Measurements from ENCODE around the gene SARM1. TPM values are rescaled to one million over a fixed set of nuclear protein-coding genes. Genes with fewer than 3 reads are reported as not detected.

SARM1 gene
- total and polyA plus RNA-seq, 2 of the 8 experiments (the other 6 are each of a cell fraction or from before 2014, with no cell fraction given), result 5.8 to 9.2 TPM

DNA sequence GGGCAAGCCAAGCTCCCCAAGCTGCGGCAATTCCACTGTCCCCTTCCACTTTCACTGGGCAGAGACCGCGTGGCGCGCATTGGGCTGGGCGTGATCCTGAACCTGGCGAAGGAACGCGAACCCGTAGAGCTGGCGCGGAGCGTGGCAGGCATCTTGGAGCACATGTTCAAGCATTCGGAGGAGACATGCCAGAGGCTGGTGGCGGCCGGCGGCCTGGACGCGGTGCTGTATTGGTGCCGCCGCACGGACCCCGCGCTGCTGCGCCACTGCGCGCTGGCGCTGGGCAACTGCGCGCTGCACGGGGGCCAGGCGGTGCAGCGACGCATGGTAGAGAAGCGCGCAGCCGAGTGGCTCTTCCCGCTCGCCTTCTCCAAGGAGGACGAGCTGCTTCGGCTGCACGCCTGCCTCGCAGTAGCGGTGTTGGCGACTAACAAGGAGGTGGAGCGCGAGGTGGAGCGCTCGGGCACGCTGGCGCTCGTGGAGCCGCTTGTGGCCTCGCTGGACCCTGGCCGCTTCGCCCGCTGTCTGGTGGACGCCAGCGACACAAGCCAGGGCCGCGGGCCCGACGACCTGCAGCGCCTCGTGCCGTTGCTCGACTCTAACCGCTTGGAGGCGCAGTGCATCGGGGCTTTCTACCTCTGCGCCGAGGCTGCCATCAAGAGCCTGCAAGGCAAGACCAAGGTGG lies 9.8 kb downstream of the SARM1 start:
- Histone ChIP-seq H4K5ac (ENCODE audit: insufficient read length, low read depth, low read length) (no peak overlapping the region), H2BK5ac (ENCODE audit: low read depth, low read length) (no peak overlapping the region), H4K20me1 (replicated peaks in 1 of 2; ENCODE audit: control insufficient read depth in 1 of 2, insufficient read depth in 2 of 2, low read length in 2 of 2) (peaks cover 2 to 9% of the 10 kb centered on the region in 2 experiments), H4K8ac (ENCODE audit: extremely low read depth, insufficient read depth, low read length) (peak overlapping the region; percentile 63), H3K79me1 (ENCODE audit: low read depth, low read length) (no peaks in the 10 kb centered on the region; the same call in 1 of the 2 replicates), H3K23ac (ENCODE audit: insufficient read length) (no peak overlapping the region), H3K36me3 (ENCODE audit: control insufficient read depth in 2 of 4, insufficient read depth in 4 of 4, low read length in 3 of 4) (no peaks in the 10 kb centered on the region), H3K27me3 (replicated peaks in 1 of 4; ENCODE audit: control insufficient read depth in 3 of 4, extremely low read depth in 1 of 4, insufficient read depth in 3 of 4, low read length in 3 of 4) (peaks cover 38 to 67% (median 57%) of the 10 kb centered on the region in 4 experiments), H3K9ac (replicated peaks in 1 of 4; ENCODE audit: extremely low read depth in 1 of 4, low read depth in 3 of 4, low read length in 3 of 4) (no peak overlapping the region), H3K18ac (ENCODE audit: extremely low read depth, low read length) (peak overlapping the region; percentile 85; the same call in 1 of the 2 replicates), H2AK5ac (ENCODE audit: low read depth, low read length) (no peak overlapping the region), H2AFZ (ENCODE audit: low read length) (peak overlapping the region; percentile 89; the same call in 1 of the 2 replicates), H3K14ac (ENCODE audit: insufficient read length) (no peak overlapping the region), H4K91ac (replicated peaks; ENCODE audit: insufficient read length, low read length) (no peak overlapping the region), H2BK12ac (ENCODE audit: low read depth, low read length) (peak overlapping the region; percentile 97; the same call in 1 of the 2 replicates), H3K56ac (replicated peaks; ENCODE audit: insufficient read length, low read depth, low read length) (no peak overlapping the region), H3K27ac (ENCODE audit: low read depth, low read length) (no peak overlapping the region), H2BK120ac (replicated peaks; ENCODE audit: low read depth, low read length) (peak overlapping the region; percentile 38), H3K79me2 (ENCODE audit: control insufficient read depth in 1 of 2, insufficient read depth in 2 of 2, low read length in 2 of 2) (no peaks in the 10 kb centered on the region), H3K23me2 (ENCODE audit: low read depth, low read length) (peaks cover 14% of the 10 kb centered on the region), H3K4me1 (replicated peaks in 1 of 4; ENCODE audit: control insufficient read depth in 3 of 4, insufficient read depth in 4 of 4, low read length in 3 of 4) (peaks cover 0 to 13% (median 6%) of the 10 kb centered on the region in 4 experiments; a peak in 4 of 7 replicates), H3K4me2 (ENCODE audit: insufficient read depth in 1 of 2, low read depth in 2 of 2, low read length in 2 of 2) (peak overlapping the region; percentile 33 to 76), H3K4me3 (ENCODE audit: extremely low read depth in 1 of 4, insufficient read depth in 2 of 4, low read depth in 3 of 4, low read length in 4 of 4) (peak overlapping the region in 2 of 4 experiments; percentile 21 to 50; a peak in 3 of 8 replicates), H2BK15ac (ENCODE audit: low read length) (peak overlapping the region; percentile 92; the same call in 1 of the 2 replicates), H3K9me3 (ENCODE audit: insufficient read depth in 2 of 2, low read depth in 1 of 2, low read length in 1 of 2) (no peaks in the 10 kb centered on the region), H2BK20ac (ENCODE audit: low read length) (no peak overlapping the region), H3K4ac (replicated peaks; ENCODE audit: insufficient read length, low read depth, low read length) (no peak overlapping the region)
- DNase-seq (ENCODE audit: low read depth in 1 of 2, low spot score in 2 of 2) (peak; percentile 62 to 91), FAIRE-seq (no peak)
- POLR2A ChIA-PET (ENCODE audit: partially characterized antibody), result interaction anchor here (1.3 to 12.7 kb wide), 5 partner anchors 9 to 24 kb away, joined by 4 to 135 read pairs (median 5); partner anchors contain the start of genes POLDIP2, SARM1, SLC46A1 and VTN
- CTCF ChIA-PET (ENCODE audit: partially characterized antibody), result interaction anchor here (1.0 to 14.7 kb wide), 14 partner anchors 9 to 168 kb away, joined by 3 to 142 read pairs (median 4); partner anchors contain the start of genes SARM1 and VTN
- WGBS, 2 experiments (ENCODE audit: extremely low coverage in 1 of 2, insufficient coverage in 1 of 2, insufficient read length in 1 of 2, insufficient replicate concordance in 2 of 2, low coverage in 1 of 2, low lambda C conversion rate in 2 of 2, missing lambda C conversion rate in 1 of 2), result 24% methylated on average over 56 of the region's 72 CpGs; no CpG with 5 or more reads in 1 of the 2 experiments
- no peak for TF ChIP-seq NRF1 (IDR thresholded peaks at IDR 0.05; ENCODE audit: low read depth, low read length)
- TF ChIP-seq TBP (IDR thresholded peaks at IDR 0.05; ENCODE audit: low read depth, low read length), result peak; percentile 21; the same call in 1 of the 2 replicates
- peak; percentile 59; the same call in 1 of the 2 replicates for TF ChIP-seq SUZ12 (IDR thresholded peaks at IDR 0.05; ENCODE audit: low read length)
- TF ChIP-seq EP300 (IDR thresholded peaks at IDR 0.05; ENCODE audit: borderline replicate concordance in 1 of 2, low read depth in 2 of 2, low read length in 2 of 2), result peak in 1 of 2 experiments; percentile 19; a peak in 1 of 3 replicates
- TF ChIP-seq ASH2L (IDR thresholded peaks at IDR 0.05; ENCODE audit: low read length), result peak; percentile 58
- no peak for TF ChIP-seq FOSL1 (IDR thresholded peaks at IDR 0.05; ENCODE audit: insufficient read depth, low read depth, low read length)
- 0 out of 2 replicates have a peak, but pooled peaks have one; percentile 20 for TF ChIP-seq CHD2 (IDR thresholded peaks at IDR 0.05; ENCODE audit: low read length)
- TF ChIP-seq, protein P1, sequence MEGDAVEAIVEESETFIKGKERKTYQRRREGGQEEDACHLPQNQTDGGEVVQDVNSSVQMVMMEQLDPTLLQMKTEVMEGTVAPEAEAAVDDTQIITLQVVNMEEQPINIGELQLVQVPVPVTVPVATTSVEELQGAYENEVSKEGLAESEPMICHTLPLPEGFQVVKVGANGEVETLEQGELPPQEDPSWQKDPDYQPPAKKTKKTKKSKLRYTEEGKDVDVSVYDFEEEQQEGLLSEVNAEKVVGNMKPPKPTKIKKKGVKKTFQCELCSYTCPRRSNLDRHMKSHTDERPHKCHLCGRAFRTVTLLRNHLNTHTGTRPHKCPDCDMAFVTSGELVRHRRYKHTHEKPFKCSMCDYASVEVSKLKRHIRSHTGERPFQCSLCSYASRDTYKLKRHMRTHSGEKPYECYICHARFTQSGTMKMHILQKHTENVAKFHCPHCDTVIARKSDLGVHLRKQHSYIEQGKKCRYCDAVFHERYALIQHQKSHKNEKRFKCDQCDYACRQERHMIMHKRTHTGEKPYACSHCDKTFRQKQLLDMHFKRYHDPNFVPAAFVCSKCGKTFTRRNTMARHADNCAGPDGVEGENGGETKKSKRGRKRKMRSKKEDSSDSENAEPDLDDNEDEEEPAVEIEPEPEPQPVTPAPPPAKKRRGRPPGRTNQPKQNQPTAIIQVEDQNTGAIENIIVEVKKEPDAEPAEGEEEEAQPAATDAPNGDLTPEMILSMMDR (IDR thresholded peaks at IDR 0.05; ENCODE audit: control extremely low read depth in 1 of 3, insufficient read depth in 1 of 3, low read depth in 1 of 3, low read length in 3 of 3), result peak; percentile 79 to 94 (median 88)

All from H1 (cell line).